GM21529 (cell line): ENCODE measurements around the gene CUTC.
"Not testable (repeated sequence)": the region's sequence is repeated elsewhere in the genome, so short reads cannot be mapped to it uniquely, and the experiment has no call there.

Source experiments
- ATAC-seq: cut with Tn5 transposase; IDR thresholded peaks from one replicate; pipeline ENCODE4 v1.9.1; 2021; ENCODE audit not compliant: unreplicated experiment

Gene CUTC

GRCh38 chr10:99732033-99732842 is at the start of gene CUTC, which contains the start of gene COX15:
CUTC (plus strand) TSS chr10:99732234; CDS start chr10:99732349, 115 bp downstream.
COX15 (minus strand) TSS chr10:99732127; CDS start chr10:99732049, 78 bp downstream.
- ATAC-seq: peak; percentile 87

GRCh38 chr10:99682752-99683151 is 49.3 kb upstream of the CUTC start:
- ATAC-seq: no peak

GRCh38 chr10:99685597-99685967 is 46.5 kb upstream of the CUTC start:
- peak; percentile 91 for ATAC-seq

GRCh38 chr10:99689461-99689860 is 42.6 kb upstream of the CUTC start:
- no peak for ATAC-seq

GRCh38 chr10:99693933-99694583 is 38.0 kb upstream of the CUTC start:
- no peak for ATAC-seq

- ATAC-seq: no peak
Measured at GRCh38 chr10:99695761-99696160, 36.3 kb upstream of the CUTC start.

- ATAC-seq: no peak
Measured at GRCh38 chr10:99698504-99699080, 33.4 kb upstream of the CUTC start.

- no peak for ATAC-seq
Measured at GRCh38 chr10:99700649-99701048, 31.4 kb upstream of the CUTC start.

- no peak for ATAC-seq
Measured at GRCh38 chr10:99708428-99709012, 23.5 kb upstream of the CUTC start.

GRCh38 chr10:99709480-99710229 is 22.4 kb upstream of the CUTC start:
- peak; percentile 76 for ATAC-seq

GRCh38 chr10:99711129-99711719 is 20.8 kb upstream of the CUTC start:
- no peak for ATAC-seq

GRCh38 chr10:99714446-99714845 is 17.6 kb upstream of the CUTC start:
- ATAC-seq: no peak

- no peak for ATAC-seq
Measured at GRCh38 chr10:99720387-99720786, 11.6 kb upstream of the CUTC start.

- no peak for ATAC-seq
Measured at GRCh38 chr10:99730026-99730425, 2.0 kb upstream of the CUTC start.

GRCh38 chr10:99731306-99732032 is 565 bp upstream of the CUTC start:
- peak; percentile 28 for ATAC-seq

- no peak for ATAC-seq
Measured at GRCh38 chr10:99733366-99733765, 1.3 kb downstream of the CUTC start.

GRCh38 chr10:99734111-99734510 is 2.1 kb downstream of the CUTC start:
- ATAC-seq: not testable (repeated sequence)

GRCh38 chr10:99740260-99740659 is 8.2 kb downstream of the CUTC start:
- no peak for ATAC-seq

GRCh38 chr10:99740933-99741559 is 9.0 kb downstream of the CUTC start:
- no peak for ATAC-seq
